Measurements from ENCODE around the gene CCDC15.

- TF ChIP-seq CTCF (IDR thresholded peaks at IDR 0.05) (no peak), EP300 (IDR thresholded peaks at IDR 0.05) (no peak), POLR2A (IDR thresholded peaks at IDR 0.05) (no peak)
Measured at GRCh38 chr11:124970925-124971324, 16.9 kb downstream of the CCDC15 start.

All from suprapubic skin (tissue), 3 donors.